HEK293 (cell line): ENCODE measurements around the gene WDR20.

Experiments used
- CTCF ChIP-seq: fragments of 450-650 bp; formaldehyde crosslinking; IDR thresholded peaks from 2 replicates; pipeline ENCODE4 v1.5.1; 2016; ENCODE audit warnings: missing biosample characterization, missing genetic modification characterization
- GLI4 ChIP-seq: fragments of 450-650 bp; formaldehyde crosslinking; IDR thresholded peaks from 2 replicates; pipeline ENCODE4 v1.5.1; 2016; ENCODE audit warnings: missing biosample characterization, missing genetic modification characterization
- PRDM1 ChIP-seq: fragments of 450-650 bp; formaldehyde crosslinking; IDR thresholded peaks from 2 replicates; pipeline ENCODE4; 2016; ENCODE audit warnings: missing biosample characterization, missing genetic modification characterization
- PRDM10 ChIP-seq: fragments of 450-650 bp; formaldehyde crosslinking; IDR thresholded peaks from 2 replicates; pipeline ENCODE4 v1.5.1; 2016; ENCODE audit warnings: missing biosample characterization, missing genetic modification characterization
- ZNF121 ChIP-seq: fragments of 450-650 bp; formaldehyde crosslinking; IDR thresholded peaks from 2 replicates; pipeline ENCODE4 v1.5.1; 2016; ENCODE audit warnings: missing biosample characterization, missing genetic modification characterization
- ZNF169 ChIP-seq: fragments of 450-650 bp; formaldehyde crosslinking; IDR thresholded peaks from 2 replicates; pipeline ENCODE4 v1.5.1; 2016; ENCODE audit warnings: missing biosample characterization, missing genetic modification characterization
- ZNF175 ChIP-seq: fragments of 450-650 bp; formaldehyde crosslinking; IDR thresholded peaks from 2 replicates; pipeline ENCODE4 v1.5.1; 2016; ENCODE audit warnings: missing biosample characterization, missing genetic modification characterization
- ZNF184 ChIP-seq: fragments of 450-650 bp; IDR thresholded peaks from 2 replicates; pipeline ENCODE4 v1.5.1; 2018; ENCODE audit warnings: missing biosample characterization, mild to moderate bottlenecking, missing genetic modification characterization
- ZNF24 ChIP-seq: fragments of 450-650 bp; formaldehyde crosslinking; IDR thresholded peaks from 2 replicates; pipeline ENCODE4 v1.5.1; 2016; ENCODE audit warnings: missing biosample characterization, missing genetic modification characterization
- ZNF274 ChIP-seq, 2 experiments: fragments of 200-500 bp in 1 of 2; fragments of 450-650 bp in 1 of 2; sonication (Bioruptor generic) in 1 of 2; formaldehyde crosslinking in 1 of 2; IDR thresholded peaks; 2 replicates each; pipeline versions ENCODE4 v1.5.1 to v1.6.1; 2014 to 2016; ENCODE audit warnings: borderline replicate concordance in 1 of 2, inconsistent platforms in 1 of 2, low read length in 1 of 2, missing biosample characterization in 1 of 2, missing genetic modification characterization in 1 of 2
- ZNF398 ChIP-seq: fragments of 450-650 bp; formaldehyde crosslinking; IDR thresholded peaks from 2 replicates; pipeline ENCODE4 v1.5.1; 2017; ENCODE audit warnings: missing biosample characterization, missing genetic modification characterization
- ZNF48 ChIP-seq: fragments of 450-650 bp; formaldehyde crosslinking; IDR thresholded peaks from 2 replicates; pipeline ENCODE4 v1.5.1; 2016; ENCODE audit warnings: missing biosample characterization, missing genetic modification characterization
- ZNF558 ChIP-seq: fragments of 450-650 bp; formaldehyde crosslinking; IDR thresholded peaks from 2 replicates; pipeline ENCODE4 v1.5.1; 2016; ENCODE audit warnings: missing biosample characterization, missing genetic modification characterization
- ZNF560 ChIP-seq: fragments of 450-650 bp; formaldehyde crosslinking; IDR thresholded peaks from 2 replicates; pipeline ENCODE4 v1.5.1; 2017; ENCODE audit warnings: missing biosample characterization, missing genetic modification characterization, borderline replicate concordance
- ZNF571 ChIP-seq: fragments of 450-650 bp; formaldehyde crosslinking; IDR thresholded peaks from 2 replicates; pipeline ENCODE4 v1.5.0; 2017; ENCODE audit warnings: missing biosample characterization, missing genetic modification characterization
- ZNF600 ChIP-seq: fragments of 450-650 bp; formaldehyde crosslinking; IDR thresholded peaks from 2 replicates; pipeline ENCODE4 v1.5.1; 2016; ENCODE audit warnings: missing biosample characterization, missing genetic modification characterization
- ZNF629 ChIP-seq: fragments of 450-650 bp; formaldehyde crosslinking; IDR thresholded peaks from 2 replicates; pipeline ENCODE4 v1.5.1; 2017; ENCODE audit warnings: missing biosample characterization, missing genetic modification characterization
- ZNF654 ChIP-seq: fragments of 450-650 bp; formaldehyde crosslinking; IDR thresholded peaks from 2 replicates; pipeline ENCODE4 v1.5.1; 2016; ENCODE audit warnings: low read depth, missing biosample characterization, missing genetic modification characterization
- ZNF658 ChIP-seq: fragments of 450-650 bp; formaldehyde crosslinking; IDR thresholded peaks from 2 replicates; pipeline ENCODE4; 2016; ENCODE audit warnings: missing biosample characterization, missing genetic modification characterization
- ZNF664 ChIP-seq: fragments of 450-650 bp; formaldehyde crosslinking; IDR thresholded peaks from 2 replicates; pipeline ENCODE4 v1.5.1; 2016; ENCODE audit warnings: missing biosample characterization, missing genetic modification characterization
- ZNF704 ChIP-seq: fragments of 450-650 bp; formaldehyde crosslinking; IDR thresholded peaks from 2 replicates; pipeline ENCODE4 v1.5.1; 2016; ENCODE audit warnings: missing biosample characterization, missing genetic modification characterization
- ZNF707 ChIP-seq: fragments of 450-650 bp; formaldehyde crosslinking; IDR thresholded peaks from 2 replicates; pipeline ENCODE4 v1.5.1; 2016; ENCODE audit warnings: missing biosample characterization, missing genetic modification characterization
- ZNF768 ChIP-seq: fragments of 450-650 bp; formaldehyde crosslinking; IDR thresholded peaks from 2 replicates; pipeline ENCODE4 v1.5.1; 2018; ENCODE audit warnings: missing biosample characterization, mild to moderate bottlenecking, missing genetic modification characterization
- ZNF792 ChIP-seq: fragments of 450-650 bp; formaldehyde crosslinking; IDR thresholded peaks from 2 replicates; pipeline ENCODE4 v1.5.1; 2016; ENCODE audit warnings: missing biosample characterization, missing genetic modification characterization
- ZSCAN30 ChIP-seq: fragments of 450-650 bp; IDR thresholded peaks from 2 replicates; pipeline ENCODE4 v1.5.1; 2018; ENCODE audit warnings: missing biosample characterization, mild to moderate bottlenecking, missing genetic modification characterization, moderate library complexity
- ZXDB ChIP-seq: fragments of 450-650 bp; formaldehyde crosslinking; IDR thresholded peaks from 2 replicates; pipeline ENCODE4 v1.5.1; 2016; ENCODE audit warnings: missing biosample characterization, missing genetic modification characterization

The WDR20 gene

GRCh38 chr14:102235275-102235897, 95.7 kb downstream of the WDR20 start (continued):
- TF ChIP-seq PRDM10 (tag by site-specific recombination): no peak
- TF ChIP-seq ZNF48 (tag by site-specific recombination): no peak
- TF ChIP-seq ZNF768 (tag by site-specific recombination): no peak
- no peak for TF ChIP-seq ZNF558 (tag by site-specific recombination)
- TF ChIP-seq ZNF184 (tag by site-specific recombination): no peak
- no peak for TF ChIP-seq PRDM1 (tag by site-specific recombination)
- no peak for TF ChIP-seq ZNF175 (tag by site-specific recombination)
- TF ChIP-seq ZNF664 (tag by site-specific recombination): no peak
- TF ChIP-seq CTCF (tag by site-specific recombination): peak; percentile 47; the same call in 1 of the 2 replicates
- no peak for TF ChIP-seq ZNF274 (IDR thresholded peaks at IDR 0.05; ENCODE audit: low read length)
- no peak for TF ChIP-seq ZNF274 (tag by site-specific recombination; IDR thresholded peaks at IDR 0.05; ENCODE audit: borderline replicate concordance)
- no peak for TF ChIP-seq ZNF121 (tag by site-specific recombination)
- no peak for TF ChIP-seq ZNF169 (tag by site-specific recombination)
- TF ChIP-seq ZNF658 (tag by site-specific recombination): no peak
- no peak for TF ChIP-seq ZNF707 (tag by site-specific recombination)
- TF ChIP-seq ZNF560 (tag by site-specific recombination): no peak
- TF ChIP-seq ZNF600 (tag by site-specific recombination): no peak
- peak; percentile 92 for TF ChIP-seq ZNF654 (tag by site-specific recombination)
- TF ChIP-seq ZNF629 (tag by site-specific recombination): no peak
- no peak for TF ChIP-seq ZNF792
- no peak for TF ChIP-seq ZNF704 (tag by site-specific recombination)
- TF ChIP-seq ZNF571 (tag by site-specific recombination): no peak
- no peak for TF ChIP-seq GLI4 (tag by site-specific recombination)
- no peak for TF ChIP-seq ZNF398 (tag by site-specific recombination)
- TF ChIP-seq ZNF24 (tag by site-specific recombination): no peak
- peak; percentile 65 for TF ChIP-seq ZXDB (tag by site-specific recombination)
- TF ChIP-seq ZSCAN30: peak; percentile 65; the same call in 1 of the 2 replicates
